Adrenal gland (tissue), 5 donors: ENCODE measurements around the gene RGS14.

Source experiments
- CTCF ChIP-seq, 6 experiments: fragments of 450-650 bp in 4 of 6; fragments of 200-600 bp in 2 of 6; sonication (generic) in 1 of 6; IDR thresholded peaks; 1 replicate in 5 of 6; 2 replicates in 1 of 6; pipeline versions ENCODE4 v1.5.1 to v1.8.0; 2016 to 2021; ENCODE audit warnings: antibody characterized with exemption in 6 of 6, mild to moderate bottlenecking in 2 of 6, moderate library complexity in 1 of 6
- POLR2A ChIP-seq, 2 donors: fragments of 450-650 bp; IDR thresholded peaks; one replicate each; pipeline ENCODE4 v1.6.1; 2017; ENCODE audit warnings: antibody characterized with exemption in 2 of 2, mild to moderate bottlenecking in 2 of 2, moderate library complexity in 1 of 2
- donor health status: DM: no; HTN: no; CAD: no.

DNA sequence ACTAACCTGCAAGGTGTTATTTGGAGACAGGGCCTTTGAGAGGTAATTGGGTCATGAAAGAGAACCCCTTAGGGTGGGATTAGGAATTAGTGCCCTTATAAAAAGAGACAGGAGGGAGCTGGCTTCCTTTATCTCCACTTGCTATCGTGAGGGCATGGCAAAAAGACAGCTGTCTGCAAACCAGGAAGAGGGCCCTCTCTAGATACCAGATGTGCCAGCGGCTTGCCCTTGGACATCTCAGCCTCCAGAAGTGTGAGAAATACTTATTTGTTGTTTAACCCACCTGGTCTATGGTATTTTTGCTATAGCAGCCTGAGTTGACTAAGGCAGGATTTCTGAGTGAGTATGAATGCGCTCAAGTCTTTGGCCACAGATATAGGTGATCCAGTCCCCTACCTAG is 978 bp upstream of the RGS14 start:
- TF ChIP-seq CTCF (IDR thresholded peaks at IDR 0.05) (no peak), POLR2A (IDR thresholded peaks at IDR 0.05) (no peak)
